Left cardiac atrium (tissue), 4 donors: ENCODE data around the gene COPE. TPM values are rescaled to one million over a fixed set of nuclear protein-coding genes. Genes with fewer than 3 reads are reported as not detected.

ENCODE experiments used
- ATAC-seq, 2 donors: fragments of 200-7000 bp; cut with Tn5 transposase; one replicate each; pipeline ENCODE4 v1.9.1; 2020; ENCODE audit warnings: mild to moderate bottlenecking in 2 of 2, moderate library complexity in 2 of 2
- DNase-seq: peaks from one replicate; pipeline ENCODE4 v3.0.0-alpha.2; 2020
- intact Hi-C, 2 donors: fragments of 100-400 bp; cut with DNase I; formaldehyde crosslinking; loops; one replicate each; pipeline versions ENCODE4 v1.14.1 to v1.15.1; 2022 to 2023
- total RNA-seq, 2 donors: library from RNA; stranded (reverse); fragmentation: NEBNext Ultra II Directional; extraction: Animal tissue kit (Norgen Biotek cat#: 25700); gene quantifications; one replicate each; pipeline ENCODE4 v1.2.1, GENCODE V29; 2021
- donor health status: DM: no; HTN: yes; CAD: no.
- donor health status: DM: no; HTN: yes; CAD: no; lungs with severe emphysema.
- donor health status: DM: yes; HTN: yes; CAD: no.
- donor health status: Dilated cardiomyopathy.

The COPE gene
- total RNA-seq, 2 donors from 2014 or later = 136 to 149 TPM

DNA sequence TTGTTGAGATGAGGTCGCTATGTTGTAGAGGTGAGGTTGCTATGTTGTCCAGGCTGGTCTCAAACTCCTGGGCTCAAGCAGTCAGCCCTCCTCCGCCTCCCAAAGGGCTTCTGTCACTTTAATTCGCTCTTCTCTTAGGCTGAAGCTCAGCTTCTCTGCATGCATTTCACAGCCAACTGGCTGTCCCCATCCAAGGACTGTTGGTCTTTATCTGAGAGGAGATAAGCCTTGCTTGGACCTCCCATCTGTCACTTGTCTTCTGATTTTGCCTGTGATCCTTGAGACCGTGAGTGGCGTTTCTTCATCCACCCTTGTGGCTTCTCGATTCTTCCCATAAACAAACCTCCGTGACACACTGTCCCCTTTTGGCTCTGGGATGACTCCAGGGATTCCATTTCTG lies 47.6 kb downstream of the COPE start:
- DNase-seq (no peak), ATAC-seq (no peak)
- intact Hi-C loops = no loop called here

DNA sequence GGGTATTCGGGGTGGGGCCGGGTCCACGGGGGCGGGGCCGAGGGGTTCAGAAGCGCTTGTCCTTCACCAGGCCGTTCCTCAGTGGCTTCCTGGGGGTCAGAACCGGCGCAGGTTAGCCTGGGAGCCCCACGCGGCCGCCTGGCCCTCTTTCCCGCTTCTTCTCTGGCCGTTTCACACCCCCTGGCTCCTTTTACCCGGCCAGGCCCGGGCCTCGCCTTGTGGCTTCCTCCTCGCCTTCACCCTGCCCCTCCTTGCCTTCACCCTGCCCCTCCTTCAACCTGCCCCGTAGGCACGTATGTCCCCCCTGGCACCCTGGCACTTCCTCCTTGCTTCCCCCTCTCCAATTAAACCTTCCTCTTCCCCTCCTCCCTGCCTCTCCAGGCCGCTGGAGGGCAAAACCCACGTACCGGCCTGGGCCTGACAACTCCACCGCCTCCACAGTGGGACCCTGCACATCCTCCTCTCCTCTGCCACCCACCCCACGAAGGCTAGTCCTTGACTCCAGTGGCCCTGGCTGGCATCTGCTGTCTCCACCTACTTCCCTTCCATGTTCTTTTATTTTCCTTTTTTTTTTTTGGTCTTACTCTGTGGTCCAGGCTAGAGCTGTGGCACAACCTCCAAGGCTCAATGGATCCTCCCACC lies 48.5 kb downstream of the COPE start:
- DNase-seq (no peak), ATAC-seq (no peak)
- intact Hi-C loops = no loop called here

DNA sequence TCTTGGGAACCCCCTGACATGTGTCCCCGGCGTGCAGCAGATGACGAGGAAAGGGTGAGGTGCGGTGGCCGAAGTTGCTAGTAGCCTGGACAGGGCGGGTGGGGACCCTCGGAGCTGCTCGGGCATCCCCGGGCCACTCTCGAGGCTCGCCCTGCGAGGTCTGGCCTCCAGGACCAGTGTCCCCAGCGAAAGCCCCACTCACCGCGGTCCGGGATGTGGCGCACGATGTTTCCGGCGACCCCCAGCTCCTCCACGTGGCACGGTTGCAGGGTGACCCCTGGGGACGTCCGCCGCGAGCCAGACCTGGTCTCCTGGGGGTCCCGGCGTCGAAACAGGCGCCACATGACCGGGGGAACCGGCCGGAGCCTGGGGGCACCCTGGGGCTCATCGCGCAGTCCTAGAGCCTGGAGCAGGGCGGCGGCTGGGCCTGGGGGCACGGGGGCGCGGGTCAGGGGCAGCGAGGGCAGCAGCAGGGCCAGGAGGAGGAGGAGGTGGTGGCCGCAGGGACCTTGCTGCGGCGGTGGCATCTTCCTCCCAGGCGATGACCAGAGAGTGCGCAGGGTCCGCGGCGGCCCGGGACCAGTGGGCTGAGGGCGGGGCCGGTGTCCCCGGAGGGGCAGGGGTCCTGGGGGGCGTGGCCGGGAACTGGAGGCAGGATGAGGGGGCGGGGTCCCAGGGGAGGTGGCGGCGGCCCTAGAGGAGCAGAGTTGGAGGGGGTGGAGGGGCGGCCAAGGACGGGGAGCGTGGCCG lies 49.2 kb downstream of the COPE start:
- intact Hi-C loops = loop anchor here in 1 of 2 donors (10.0 kb wide), 1 partner anchor 415 kb away; no protein-coding TSS in a partner anchor
- no peak for DNase-seq
- ATAC-seq = peak in 1 of 2 donors; percentile 5

DNA sequence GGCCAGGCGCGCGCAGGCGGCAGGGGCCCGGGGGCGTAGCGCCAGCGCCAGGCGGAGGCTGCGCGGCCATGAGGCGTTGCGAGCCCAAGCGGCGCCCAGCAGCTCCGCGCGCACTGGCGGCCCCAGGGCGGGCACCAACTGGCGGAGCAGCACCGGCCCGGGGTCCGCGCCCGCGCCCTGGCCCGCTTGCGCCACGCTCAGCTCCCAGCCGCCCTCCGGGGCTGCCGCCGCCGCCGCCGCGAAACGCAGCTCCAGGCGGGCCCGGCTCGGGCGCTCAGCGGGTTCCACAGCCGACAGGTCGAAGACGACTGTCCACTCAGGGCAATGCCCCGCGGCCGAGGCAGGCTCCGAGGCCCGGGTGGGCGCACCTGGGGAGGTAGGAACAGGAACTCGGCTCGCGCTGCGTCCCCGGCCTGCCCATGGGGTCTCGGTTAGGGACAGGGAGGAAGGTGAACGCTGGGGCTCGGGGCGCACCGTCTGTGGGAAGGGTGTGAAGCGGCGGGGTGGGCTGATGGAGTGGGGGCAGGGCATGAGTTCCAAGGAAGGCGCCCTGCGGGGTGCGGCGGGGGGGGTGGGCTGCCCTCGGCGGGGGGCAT lies 50.1 kb downstream of the COPE start:
- DNase-seq = no peak
- ATAC-seq = peak in 1 of 2 donors; percentile 13
- intact Hi-C loops = loop anchor here in 1 of 2 donors (10.0 kb wide), 1 partner anchor 414 kb away; no protein-coding TSS in a partner anchor

DNA sequence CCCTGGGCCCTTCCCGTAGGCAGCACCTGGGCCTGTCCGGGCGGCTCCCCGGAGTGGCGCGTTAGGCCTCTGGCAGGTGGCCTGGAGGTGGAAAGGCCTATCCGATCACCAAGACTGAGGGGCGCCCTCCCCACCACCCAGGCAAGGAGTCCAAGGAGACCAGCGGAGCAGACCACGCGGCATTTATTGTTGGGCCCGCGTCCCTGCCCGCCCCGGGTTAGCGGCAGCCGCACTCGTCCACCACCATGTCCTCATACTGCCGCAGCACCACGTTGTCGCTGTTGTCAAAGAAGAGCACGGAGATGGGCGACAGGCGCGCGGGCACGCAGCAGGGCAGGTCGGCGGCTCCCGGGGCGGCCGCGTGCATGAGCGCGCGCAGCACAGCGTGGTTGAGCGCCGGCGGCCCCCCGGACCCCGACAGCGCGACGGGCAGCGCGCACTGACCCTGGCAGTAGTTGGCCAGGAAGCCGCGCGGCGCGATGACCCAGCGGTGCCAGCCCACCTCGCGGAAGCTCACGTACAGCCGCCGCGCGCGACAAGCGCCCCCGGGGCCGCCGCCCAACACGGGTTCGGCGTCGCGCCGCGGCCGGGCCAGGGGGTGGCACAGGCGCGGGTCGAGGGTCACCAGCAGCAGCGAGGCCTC lies 50.7 kb downstream of the COPE start:
- DNase-seq = no peak
- intact Hi-C loops = loop anchor here in 1 of 2 donors (10.0 kb wide), 1 partner anchor 414 kb away; no protein-coding TSS in a partner anchor
- ATAC-seq = no peak

DNA sequence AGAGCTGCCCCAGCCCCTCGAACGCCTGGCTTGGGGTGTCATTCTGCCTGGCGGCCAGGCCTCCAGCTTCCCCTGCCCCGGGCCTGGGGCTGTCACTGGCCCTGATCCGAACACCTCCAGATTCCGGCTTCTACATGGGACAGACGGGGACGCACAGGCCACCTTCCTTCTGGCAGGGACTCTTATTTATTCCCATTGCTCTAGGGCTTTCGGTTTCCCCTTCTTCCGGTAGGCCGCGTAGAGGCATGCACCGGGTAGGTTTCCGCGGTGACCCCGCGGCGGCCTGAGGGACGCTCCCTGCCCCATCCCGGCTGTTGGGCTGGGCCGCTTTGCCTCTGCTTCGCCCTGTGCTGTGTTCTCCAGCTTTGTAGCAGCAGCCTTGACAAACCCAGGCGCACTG lies 51.4 kb downstream of the COPE start:
- DNase-seq = no peak
- no peak for ATAC-seq
- intact Hi-C loops = loop anchor here in 1 of 2 donors (10.0 kb wide), 1 partner anchor 413 kb away; no protein-coding TSS in a partner anchor

DNA sequence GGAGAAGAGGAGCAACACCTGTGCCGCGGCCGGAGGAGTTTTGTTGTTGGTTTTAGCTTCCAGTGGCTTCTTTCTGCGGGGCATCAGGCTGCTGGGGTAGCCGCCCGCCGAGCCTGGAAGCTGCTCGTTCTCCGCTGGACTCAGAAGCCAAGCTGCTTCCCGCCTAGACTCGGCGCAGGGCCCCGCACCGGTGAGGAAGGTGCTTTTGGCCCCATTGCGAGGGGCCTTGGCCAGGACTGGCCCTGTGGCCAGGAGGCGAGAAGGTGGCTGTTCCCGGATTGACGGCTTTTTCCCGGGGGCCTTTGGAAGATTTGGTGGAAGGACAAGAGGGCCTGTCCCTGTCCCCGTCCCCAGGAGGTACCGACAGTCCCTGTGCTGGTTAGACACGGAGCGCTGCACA lies 52.0 kb downstream of the COPE start:
- intact Hi-C loops = loop anchor here in 1 of 2 donors (10.0 kb wide), 1 partner anchor 412 kb away; no protein-coding TSS in a partner anchor
- ATAC-seq = no peak
- DNase-seq = no peak

DNA sequence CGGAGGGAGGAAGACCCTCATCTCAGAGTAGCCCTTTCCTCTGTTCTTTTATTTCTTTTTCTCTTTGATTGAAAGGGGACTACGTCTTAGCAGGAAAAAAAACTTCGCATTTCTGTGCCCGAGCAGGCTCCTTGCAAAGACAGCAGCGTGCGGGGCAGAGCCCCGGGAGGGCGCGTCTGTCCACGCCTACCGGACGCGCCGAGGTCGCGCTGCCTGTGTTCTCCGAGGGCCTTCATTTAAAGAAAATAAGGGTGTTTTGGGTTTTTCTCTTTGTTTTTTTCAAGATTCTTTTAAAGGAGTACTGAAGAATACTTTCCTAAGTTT lies 52.4 kb downstream of the COPE start:
- intact Hi-C loops = loop anchor here in 1 of 2 donors (10.0 kb wide), 1 partner anchor 412 kb away; no protein-coding TSS in a partner anchor
- DNase-seq = no peak
- ATAC-seq = peak in 1 of 2 donors; percentile 14

DNA sequence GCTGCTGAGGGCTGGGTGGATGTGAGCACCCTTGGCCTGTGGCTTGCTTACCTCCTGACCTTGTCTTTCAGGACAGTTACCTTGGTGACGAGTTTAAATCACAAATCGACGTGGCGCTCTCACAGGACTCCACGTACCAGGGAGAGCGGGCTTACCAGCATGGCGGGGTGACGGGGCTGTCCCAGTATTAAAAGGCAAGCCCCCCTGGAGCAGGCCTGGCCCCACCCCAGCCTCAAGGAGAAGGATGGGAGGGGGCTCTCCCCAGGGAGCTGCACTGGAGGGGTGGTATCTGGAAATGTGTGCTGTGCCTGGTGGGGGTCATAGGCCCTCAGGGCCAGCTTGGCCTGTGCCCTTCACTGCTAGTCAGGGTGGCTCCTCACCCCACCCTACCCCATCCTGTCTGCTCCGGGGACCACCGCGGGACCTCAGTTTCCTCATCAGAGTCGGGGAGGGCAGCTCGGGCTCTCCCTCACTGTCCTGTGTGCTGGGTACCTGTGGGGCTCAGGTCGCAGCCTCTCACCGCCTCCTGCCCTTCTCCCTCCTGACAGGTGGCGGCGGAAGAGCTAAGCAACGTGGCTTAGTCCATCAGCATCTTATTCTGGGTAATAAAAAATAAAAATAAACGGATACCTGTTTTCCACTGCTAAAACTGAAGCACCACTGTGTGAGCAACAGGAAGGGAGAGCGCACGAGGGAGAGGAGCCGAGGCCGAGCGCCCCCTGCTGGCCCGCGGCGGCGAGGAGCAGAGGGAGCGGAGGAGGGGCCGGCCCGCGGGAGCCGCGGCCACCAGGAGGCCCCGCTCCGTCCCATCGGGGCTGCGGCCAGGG lies 53.0 kb downstream of the COPE start:
- peak; percentile 67 for DNase-seq
- ATAC-seq = peak; percentile 73 to 88
- intact Hi-C loops = loop anchor here in 1 of 2 donors (10.0 kb wide), 1 partner anchor 411 kb away; no protein-coding TSS in a partner anchor

DNA sequence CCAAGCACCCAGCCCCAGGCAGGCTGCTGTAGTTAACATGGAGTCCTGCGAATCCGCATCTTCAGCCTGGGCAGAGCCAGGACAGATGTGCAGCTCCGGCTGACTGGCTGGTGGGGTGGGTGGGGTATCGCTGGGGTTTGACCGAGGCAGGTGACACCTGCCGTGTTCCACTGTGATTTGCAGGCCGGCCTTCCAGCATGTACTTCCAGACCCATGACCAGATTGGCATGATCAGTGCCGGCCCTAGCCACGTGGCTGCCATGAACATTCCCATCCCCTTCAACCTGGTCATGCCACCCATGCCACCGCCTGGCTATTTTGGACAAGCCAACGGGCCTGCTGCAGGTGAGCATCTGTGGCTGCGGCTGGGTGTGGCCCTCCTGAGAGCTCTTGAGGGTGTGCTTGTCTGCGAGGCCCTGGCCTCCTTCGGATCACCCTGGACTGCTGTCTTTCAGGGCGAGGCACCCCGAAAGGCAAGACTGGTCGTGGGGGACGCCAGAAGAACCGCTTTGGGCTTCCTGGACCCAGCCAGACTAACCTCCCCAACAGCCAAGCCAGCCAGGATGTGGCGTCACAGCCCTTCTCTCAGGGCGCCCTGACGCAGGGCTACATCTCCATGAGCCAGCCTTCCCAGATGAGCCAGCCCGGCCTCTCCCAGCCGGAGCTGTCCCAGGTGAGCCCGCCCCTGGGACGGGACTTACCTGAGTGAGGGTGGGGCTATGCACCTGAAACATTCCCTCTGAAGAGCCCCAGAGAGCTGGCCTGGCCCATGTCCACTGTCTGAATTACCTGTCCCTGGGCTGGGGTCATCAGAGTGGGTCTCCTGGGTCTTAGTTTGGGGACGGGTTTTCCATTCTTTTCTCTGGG lies 53.8 kb downstream of the COPE start:
- ATAC-seq = no peak
- no peak for DNase-seq
- intact Hi-C loops = loop anchor here in 1 of 2 donors (10.0 kb wide), 1 partner anchor 411 kb away; no protein-coding TSS in a partner anchor

DNA sequence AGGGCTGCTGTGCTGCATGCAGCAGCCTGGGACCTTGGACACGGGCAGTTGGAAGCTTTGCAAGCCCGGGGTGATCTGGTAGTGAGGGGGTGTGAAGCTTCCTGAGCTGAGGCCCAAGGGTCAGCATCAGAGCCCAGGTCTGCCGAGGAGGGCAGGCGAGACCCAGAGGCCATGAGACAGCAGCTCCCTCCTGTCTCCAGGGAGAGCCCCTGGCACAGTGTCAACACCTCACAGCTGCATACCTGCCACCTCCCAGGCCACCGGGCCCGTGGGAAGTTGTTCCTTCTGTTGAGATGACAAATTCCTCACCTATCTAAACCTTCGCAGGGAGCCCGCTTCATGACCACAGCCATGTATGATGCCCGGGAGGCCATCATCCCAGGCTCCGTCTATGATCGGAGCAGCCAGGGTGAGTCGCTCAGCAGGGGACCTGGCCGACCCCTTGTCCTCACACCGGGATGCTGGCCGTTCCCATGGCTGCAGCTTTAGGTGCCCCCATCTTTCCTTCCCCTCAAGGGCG lies 55.3 kb downstream of the COPE start:
- no peak for ATAC-seq
- no peak for DNase-seq
- intact Hi-C loops = loop anchor here in 1 of 2 donors (10.0 kb wide), 1 partner anchor 409 kb away; no protein-coding TSS in a partner anchor

DNA sequence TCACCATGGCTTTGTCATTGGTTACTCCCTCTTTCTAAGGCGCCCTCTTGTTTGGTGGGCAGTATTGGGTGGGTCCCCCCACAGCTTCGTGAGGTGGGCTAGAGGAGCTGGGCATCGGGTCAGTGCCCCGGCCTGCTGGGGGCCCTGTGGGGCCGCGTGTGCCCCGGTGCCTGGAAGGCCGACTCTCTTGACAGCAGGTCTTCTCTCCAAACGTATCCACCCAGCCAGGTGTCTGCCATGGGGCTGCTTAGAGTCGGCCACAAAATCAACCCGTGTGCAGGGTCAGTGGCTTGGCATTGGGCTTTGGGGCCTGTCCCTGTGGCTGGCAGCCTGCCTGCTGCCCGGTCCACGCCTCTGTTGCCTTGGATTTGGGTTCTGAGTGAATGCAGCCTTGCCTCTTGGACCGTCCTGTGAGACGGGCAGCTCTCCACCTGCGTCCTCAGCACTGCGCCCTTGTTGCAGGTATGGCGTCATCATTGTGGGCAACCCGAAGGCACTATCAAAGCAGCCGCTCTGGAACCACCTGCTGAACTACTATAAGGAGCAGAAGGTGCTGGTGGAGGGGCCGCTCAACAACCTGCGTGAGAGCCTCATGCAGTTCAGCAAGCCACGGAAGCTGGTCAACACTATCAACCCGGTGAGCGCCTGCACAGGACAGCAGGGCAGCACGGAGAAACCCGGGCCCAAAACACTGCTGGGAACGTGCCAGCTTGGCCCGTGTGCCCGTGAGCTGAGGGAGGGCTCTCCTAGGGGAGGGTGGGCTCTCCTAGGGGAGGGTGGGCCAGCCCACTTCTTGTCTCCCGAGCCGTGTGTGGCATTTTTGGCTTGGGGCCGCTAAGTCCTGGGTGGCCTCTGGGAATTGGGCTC lies 56.0 kb downstream of the COPE start:
- DNase-seq (no peak), ATAC-seq (no peak)
- intact Hi-C loops = loop anchor here in 1 of 2 donors (10.0 kb wide), 1 partner anchor 408 kb away; no protein-coding TSS in a partner anchor

DNA sequence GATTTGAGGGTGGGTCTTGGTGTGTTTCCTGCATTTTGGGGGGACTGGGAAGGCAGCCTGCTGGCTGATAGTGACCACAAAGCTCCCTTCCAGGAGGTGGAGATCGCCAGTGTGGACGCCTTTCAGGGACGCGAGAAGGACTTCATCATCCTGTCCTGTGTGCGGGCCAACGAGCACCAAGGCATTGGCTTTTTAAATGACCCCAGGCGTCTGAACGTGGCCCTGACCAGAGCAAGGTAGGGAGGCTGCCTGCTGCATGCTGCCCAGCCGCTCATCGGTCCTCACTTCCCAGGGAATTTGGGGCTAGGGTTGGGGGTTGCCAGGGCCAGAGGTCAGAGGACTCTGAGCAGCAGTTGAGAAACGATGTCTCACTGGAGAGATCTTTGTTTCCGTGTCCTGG lies 57.3 kb downstream of the COPE start:
- ATAC-seq (no peak), DNase-seq (no peak)
- intact Hi-C loops = loop anchor here in 1 of 2 donors (10.0 kb wide), 1 partner anchor 407 kb away; no protein-coding TSS in a partner anchor

DNA sequence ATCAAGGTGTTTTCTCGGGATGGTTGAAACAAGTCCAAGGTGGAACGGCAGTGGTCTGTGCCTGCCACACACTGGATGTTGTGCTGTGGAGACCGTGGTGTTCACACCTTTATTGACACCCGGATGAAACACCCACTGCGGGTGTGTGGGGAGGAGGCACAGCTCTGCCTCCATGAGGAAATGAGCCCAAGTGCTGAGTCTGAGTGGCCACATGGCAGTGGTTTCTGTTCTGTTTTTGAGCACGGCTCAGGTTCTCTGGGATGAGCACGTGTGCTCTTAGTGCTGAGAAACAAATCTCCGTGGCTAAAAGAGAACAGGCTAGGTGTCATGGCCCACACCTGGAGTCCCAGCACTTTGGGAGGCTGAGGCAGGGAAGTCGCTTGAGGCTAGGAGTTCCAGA lies 58.0 kb downstream of the COPE start:
- intact Hi-C loops = loop anchor here in 1 of 2 donors (10.0 kb wide), 1 partner anchor 406 kb away; no protein-coding TSS in a partner anchor
- ATAC-seq (no peak), DNase-seq (no peak)

DNA sequence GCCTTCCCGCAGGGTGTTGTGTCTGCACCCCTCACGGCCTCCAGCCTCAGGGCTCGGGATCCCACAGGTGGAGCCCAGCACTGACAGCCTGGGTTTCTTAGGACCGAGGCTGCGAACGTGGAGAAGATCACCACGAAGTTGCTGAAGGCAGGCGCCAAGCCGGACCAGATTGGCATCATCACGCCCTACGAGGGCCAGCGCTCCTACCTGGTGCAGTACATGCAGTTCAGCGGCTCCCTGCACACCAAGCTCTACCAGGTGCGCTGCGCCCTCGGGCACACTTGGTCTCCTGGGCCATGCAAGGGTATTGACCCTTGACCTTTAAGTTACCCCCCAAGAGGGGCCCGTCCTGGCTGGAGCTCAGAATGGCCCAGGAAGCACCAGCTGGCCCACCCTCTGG lies 58.5 kb downstream of the COPE start:
- intact Hi-C loops = loop anchor here in 1 of 2 donors (10.0 kb wide), 1 partner anchor 406 kb away; no protein-coding TSS in a partner anchor

DNA sequence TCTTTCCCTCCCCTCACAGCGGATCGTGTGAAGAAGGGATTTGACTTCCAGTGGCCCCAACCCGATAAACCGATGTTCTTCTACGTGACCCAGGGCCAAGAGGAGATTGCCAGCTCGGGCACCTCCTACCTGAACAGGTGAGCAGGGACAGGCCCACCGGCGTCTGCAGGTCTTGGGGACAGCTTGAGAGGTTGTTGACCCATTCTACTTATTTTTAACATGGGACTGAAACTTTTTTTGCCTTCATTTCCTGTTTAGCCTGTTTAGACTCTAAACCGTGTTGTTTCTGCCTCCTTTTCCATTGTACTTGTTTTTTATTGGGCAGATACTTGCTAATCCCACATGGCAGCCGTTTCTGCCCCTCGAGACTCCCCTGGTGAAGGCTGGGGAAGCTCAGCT lies 58.9 kb downstream of the COPE start:
- no peak for DNase-seq
- intact Hi-C loops = loop anchor here in 1 of 2 donors (10.0 kb wide), 1 partner anchor 406 kb away; no protein-coding TSS in a partner anchor
- no peak for ATAC-seq

More for the DNA sequence above, 58.5 kb downstream of the COPE start:
- no peak for DNase-seq
- no peak for ATAC-seq
